HG03571 (cell line): ENCODE results near the gene PRRG3.
"Not testable (repeated sequence)": the region's sequence is repeated elsewhere in the genome, so short reads cannot be mapped to it uniquely, and the experiment has no call there.

Experiments
- ATAC-seq: cut with Tn5 transposase; IDR thresholded peaks from one replicate; pipeline ENCODE4 v1.9.1; 2021; ENCODE audit not compliant: unreplicated experiment

PRRG3 gene

DNA sequence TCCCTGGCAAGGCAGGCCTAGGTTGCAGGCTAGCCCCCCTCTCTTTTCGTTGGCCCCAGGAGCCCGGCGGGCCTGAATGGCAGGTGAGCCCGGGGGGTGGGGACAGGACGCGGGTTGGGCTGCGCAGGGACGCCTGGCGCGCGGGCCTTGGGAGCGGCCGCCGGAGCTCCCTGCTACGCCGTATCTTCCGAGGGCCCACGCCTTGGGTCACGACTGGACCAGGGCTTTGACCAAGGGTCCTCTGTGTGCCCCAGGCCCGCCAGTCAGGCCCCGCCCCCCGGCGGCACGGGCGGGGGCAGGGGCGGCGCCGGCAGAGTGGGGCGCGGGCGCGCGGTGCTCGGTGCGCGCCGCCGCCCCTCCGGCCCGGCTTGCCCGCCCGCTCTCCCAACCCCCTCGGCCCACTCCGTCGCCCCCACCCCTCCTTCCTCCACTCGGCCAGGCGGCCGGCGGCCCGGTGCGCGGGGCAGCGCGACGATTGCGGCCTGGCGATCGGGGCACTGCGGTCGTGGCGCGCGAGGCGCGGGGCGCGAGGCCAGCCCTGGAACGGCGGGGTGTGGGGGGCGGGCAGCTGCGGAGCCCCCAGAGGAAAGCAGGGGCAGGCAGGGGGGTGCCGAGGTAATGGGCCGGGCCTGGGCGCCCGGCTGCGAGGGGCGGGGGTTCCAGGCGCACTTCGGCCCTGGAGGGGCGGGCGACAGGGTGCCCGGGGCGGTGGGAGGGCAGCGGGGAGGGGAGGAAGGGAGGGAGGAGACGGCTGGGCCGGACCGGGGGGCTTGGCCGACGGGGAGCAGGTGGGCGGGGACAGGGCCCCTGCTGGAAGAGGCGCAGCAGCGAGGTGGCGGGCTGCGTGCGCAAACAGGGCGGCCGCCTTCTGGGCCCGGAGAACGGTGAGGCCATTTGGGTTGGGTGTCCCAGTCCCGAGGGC lies at the start of gene PRRG3:
Gene PRRG3, plus strand, starts transcription at position 798 of the 922 bp plus-strand sequence. CDS start 3,357 bp downstream, outside the sequence.
- no peak for ATAC-seq

DNA sequence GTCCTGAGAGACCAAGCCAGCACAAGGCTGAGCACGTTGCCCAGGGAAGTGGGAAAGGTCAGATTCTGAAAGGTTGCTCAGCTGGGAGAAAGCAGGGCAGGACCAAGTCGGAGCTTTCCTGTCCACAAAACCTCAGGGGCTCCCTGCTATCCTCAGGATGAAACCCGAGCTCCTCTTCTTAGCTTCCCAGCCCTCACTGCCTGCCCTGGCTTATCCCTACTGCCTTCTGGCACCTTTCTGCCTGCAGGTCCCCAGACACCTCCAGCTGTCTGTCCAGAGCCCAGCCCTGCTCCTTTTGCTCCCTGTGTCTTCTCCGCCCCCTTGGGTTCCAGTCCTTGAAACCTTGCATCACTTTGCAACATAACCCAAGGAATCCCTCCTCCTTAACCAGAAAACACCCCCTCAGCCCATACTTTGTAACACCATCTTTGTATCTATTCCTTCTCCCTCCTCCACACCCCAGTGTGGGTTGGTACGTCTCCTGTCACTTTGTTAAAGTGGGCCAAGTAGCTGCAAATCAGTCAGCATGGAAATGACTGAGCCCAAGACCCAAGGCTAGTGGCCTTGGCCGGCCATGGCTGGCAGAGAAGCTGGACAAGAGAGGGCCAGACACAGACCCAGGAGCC lies 20.0 kb upstream of the PRRG3 start:
- ATAC-seq, result no peak

DNA sequence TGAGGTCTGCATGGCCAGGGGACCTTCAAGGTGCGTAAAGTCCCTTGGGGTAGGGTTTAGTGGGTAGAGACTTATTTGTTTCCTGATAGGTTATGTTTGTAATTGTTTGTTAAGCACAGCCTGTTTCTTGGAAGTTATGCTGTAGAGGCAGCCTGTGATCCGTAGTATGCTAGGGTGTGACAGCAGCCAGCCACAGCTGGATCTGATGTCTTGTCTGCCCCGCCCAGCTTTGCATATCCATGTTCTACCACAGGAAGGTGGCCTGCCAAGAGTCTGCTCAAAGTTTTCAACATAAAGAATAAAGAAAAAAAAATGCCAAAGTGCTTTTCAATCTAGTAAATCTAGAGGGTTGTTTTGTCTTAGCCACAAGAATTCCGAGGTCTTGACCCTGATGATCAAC lies 19.1 kb upstream of the PRRG3 start:
- ATAC-seq, result no peak

DNA sequence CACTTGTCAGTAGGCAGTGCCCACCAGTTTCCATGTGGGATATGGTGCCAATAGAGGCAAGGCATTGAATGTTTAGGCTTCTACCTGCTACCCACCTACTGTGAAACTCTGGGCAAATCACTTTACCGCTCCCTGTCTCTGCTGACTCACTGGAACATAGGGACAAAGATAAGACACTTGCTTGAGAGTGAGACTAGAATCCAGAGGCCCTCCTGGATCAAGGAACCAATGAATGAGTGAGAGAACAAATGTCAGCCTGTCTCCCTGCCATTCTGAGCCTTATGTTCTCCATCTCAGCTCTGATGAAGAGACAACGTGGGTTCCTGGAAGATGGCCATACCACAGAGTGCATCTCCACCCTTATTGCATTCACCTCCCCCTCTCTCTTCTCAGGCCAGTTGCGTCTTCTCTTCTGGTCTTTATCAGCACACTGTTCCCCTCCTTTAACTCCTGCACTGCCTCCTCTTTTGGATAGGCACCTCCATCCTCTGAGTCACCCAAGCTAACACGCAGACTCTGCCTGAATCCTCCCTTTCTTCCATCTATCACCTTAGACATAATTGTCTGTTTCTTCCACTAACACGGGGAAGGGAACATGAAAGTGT lies 15.4 kb upstream of the PRRG3 start:
- ATAC-seq, result no peak

DNA sequence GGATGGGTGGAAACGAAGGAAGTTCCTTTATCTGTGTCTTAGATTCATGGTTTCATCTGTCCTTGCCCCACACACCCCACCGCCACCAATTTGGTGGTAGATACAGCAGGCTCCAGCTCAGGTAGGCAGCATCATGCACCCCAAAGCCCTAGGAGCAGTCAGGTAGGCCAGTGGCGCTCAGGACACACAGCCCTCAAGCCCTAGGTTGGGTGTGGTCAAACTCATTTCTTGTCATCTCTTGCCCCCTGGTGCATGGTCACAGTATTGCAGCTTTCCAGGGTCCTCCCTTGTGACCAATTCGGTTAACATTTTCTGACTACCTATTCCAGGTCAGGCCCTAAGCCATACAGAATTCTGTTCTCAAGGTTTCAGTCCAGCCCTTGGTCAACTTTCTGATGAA lies 14.5 kb upstream of the PRRG3 start:
- ATAC-seq, result peak; percentile 72

DNA sequence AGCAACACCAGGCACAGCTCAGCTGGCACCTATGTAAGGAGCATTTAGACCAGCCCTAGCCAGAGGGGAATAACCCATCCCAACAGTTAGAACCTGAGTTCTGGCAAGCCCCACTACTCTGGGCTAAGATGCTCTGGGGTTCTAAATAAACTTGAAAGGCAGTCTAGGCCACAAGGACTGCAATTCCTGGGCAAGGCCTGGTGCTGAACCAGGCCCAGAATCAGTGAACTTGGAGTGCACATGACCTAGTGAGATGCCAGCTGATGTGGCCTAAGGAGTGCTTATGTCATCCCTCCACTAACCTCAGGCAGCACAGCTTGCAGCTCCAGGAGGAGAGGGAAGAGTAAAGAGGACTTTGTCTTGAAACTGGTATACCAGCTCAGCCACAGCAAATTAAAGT lies 7.6 kb upstream of the PRRG3 start:
- ATAC-seq, result no peak

DNA sequence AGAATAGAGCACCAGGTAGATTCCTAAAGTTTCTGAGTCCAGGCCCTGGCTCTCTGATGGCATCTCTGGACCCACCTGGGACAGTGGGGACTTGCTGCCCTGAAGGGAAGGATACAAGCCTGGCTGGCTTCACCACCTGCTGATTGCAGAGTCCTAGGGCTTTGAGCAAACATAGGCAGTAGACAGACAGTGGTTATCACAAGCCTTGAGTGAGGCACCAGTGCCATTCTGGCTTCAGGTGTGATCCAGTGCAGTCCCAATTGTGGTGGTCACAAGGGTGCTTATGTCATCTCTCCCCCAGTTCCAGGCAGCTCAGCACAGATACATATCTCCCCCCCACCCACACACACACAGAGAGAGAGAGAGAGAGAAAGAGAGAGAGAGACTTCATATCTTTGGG lies 6.6 kb upstream of the PRRG3 start:
- ATAC-seq, result no peak

DNA sequence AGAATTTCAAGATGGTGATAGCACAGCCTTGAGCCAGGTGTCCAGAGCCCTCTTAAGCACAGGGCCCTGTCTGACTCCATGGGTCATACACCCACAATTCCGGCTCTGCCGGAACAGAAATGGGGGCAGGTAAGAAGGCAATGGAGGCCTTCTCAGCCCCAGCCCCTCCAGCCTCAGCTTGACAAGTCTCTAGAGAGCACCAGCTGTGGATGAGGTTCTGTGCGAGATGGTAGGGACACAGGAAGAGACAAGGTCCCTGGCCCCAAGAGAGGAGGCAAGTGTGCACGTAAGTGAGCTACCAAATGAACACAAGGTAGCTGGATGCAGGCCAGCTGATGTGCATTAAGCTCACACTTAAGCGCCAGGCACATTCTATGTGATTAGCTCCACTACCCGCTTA lies 2.4 kb upstream of the PRRG3 start:
- no peak for ATAC-seq

DNA sequence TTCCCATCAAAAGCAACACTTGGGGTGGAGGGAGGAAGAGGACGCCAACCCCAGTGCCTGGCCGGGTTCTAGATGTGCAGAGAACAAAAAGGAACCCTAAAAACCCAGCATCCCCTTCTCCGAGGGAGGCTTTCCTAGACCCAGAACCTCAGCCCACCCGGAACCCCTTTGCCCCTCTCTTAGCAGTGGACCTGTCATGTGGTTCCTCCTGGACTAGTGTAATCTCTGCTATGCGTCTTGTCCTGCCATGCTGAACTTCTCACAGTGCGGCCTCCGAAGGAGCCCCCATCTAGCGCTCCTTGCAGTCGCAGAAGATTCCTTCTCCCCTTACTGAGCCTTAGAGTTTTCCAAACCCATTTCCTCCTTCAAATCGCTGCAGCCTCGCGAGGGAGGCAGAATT lies 1.1 kb upstream of the PRRG3 start:
- ATAC-seq, result no peak

DNA sequence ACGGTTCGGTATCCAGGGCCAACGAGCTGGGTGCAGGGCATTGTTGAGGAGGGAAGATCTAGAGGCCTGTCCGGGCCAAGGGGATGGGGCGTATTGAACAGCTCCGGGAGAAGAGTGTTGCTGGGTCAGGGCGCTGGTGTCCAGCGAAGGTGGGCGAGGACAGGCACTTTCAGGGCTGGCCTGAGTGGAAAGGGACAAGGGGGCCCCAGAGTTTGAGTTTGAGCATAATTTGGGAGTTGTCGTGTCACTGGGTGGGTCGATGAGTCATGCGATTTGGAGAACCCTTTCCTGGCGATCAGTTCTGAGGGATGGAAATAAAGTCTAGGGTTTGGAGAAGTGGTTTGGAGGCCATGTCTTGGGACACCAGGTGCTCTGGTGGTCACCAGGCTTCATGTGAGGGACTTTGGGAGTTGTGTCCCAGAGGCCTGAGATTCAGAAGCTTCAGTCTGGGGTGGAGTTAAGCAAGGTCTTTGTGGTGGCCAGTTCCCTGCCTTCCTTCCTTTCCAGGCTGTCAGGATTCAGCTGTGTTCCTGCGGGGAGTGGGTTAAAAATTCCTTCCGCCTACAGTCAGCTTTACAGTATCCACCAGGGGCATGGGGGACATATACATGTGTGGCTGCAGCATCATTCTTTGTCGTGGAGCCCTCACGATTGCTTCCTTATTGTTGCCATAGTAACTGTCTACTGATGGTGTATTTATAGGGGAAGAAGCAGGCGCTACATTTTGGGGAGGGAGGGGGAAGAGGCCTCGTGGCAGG lies 504 bp downstream of the PRRG3 start:
- no peak for ATAC-seq

DNA sequence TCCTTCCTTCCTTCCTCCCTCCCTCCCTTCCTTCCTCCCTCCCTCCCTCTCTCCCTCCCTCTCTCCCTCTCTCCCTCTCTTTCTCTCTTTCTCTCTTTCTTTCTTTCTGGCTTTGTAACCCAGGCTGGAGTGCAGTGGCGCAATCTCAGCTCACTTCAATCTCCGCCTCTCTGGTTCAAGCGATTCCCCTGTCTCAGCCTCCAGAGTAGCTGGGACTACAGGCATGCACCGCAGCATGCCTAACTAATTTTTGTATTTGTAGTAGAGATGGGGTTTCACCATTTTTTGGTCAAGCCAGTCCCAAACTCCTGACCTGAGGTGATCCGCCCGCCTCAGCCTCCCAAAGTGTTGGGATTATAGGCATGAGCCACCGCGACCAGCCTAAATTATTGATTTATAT lies 1.8 kb downstream of the PRRG3 start:
- ATAC-seq, result not testable (repeated sequence)

DNA sequence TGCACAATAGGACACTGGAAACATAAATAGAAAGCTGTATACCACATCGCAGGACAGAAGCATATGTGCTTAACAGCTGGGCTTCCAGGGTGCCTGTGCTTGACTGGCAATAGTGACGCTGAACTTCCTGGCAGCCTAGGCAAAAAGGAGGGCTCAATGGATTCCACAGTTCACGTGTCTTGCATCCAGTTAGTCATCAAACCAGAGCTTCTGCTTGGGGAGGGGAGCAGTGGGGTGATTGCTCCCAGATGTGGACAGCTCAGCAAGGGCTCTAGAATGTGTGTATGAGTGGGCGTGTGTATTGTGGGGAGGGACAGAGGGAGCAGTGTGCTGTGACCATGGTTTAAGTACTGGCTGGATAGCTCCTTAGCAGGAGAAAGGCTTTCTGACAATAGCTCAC lies 2.3 kb downstream of the PRRG3 start:
- ATAC-seq, result no peak

DNA sequence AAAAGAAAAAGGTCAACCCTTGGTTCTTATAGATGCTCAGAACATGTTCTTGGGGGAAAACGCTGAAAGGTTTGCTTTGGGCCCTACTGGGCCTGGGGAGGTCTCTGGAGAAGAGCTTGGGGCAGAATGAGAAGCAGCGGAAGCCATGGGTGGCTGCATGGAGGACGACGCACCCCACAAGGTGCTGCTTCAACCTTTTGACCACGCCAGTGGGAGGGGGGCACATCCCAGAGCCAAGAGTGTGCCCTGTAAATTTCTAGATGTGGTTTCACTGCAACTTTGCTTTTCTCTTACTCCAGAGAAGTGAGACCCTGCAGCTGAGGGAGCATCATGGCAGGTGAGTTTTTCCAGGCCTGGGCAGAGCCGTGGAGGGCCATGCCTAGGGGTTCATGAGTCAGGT lies 3.2 kb downstream of the PRRG3 start:
- ATAC-seq, result no peak

DNA sequence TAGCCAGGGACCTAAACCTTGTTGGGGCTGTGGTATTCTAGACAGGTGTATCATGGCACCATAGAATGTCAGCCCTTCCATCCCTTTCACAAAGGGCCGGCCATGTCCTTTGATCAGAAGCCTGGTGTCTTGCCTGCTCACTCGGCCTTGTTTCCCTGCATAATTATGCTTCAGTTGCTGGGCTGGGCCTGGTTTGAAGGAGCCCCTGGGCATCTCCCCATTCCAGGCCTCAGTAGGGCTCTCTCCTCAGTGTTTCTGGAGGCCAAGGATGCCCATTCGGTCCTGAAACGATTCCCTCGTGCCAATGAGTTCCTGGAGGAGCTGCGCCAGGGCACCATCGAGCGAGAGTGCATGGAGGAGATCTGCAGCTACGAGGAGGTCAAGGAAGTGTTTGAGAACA lies 4.5 kb downstream of the PRRG3 start:
- no peak for ATAC-seq

DNA sequence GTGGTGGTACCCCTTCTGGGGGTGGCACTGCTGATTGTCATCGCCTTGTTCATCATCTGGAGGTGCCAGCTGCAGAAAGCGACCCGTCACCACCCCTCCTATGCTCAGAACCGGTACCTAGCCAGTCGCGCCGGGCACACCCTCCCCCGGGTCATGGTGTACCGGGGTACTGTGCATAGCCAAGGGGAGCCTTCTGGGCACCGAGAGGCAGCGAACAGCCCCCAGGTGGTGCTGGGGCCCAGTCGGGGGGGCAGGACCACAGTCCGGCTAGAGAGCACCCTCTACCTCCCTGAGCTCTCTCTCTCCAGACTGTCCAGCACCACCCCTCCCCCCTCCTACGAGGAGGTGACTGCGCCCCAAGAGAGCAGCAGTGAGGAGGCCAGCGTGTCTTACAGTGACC lies 5.3 kb downstream of the PRRG3 start:
- no peak for ATAC-seq

DNA sequence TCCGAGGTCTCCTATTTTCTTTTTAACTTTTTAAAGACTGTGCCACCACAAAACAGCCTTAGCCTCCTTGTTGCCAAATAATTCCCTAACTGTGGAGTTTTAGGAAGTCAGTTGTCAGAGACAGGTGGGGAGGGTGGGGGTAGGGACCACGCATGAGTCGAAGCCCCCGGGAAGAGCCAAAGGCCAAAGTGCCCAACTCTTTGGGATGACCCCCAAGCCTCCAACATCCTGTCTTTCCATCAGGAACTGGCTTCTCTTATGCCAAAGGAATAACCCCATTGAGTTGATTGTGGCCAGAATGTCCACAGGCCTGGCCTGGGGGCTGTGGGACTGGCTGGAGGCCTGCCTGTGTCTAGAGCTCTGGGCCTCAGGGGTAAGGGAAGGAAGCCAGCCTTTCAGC lies 5.8 kb downstream of the PRRG3 start:
- no peak for ATAC-seq

DNA sequence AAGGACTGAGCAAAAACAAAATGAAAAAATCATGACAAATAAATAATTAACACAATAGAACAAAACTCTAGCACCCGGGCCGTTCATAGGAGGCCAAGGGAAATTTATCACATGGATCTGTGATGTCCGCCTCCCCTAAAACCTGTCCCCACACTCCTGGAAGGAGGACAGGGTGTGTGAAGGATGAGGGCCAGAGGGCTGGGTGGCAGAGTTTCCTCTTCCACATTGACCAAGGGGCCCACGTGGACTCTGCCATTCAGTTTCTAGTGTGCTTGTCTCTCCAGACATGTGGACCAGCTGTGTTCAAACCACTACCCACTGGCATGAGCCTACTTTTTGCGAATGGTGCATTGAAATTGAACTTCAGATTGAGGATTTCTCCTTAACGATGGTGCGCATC lies 6.3 kb downstream of the PRRG3 start:
- no peak for ATAC-seq

DNA sequence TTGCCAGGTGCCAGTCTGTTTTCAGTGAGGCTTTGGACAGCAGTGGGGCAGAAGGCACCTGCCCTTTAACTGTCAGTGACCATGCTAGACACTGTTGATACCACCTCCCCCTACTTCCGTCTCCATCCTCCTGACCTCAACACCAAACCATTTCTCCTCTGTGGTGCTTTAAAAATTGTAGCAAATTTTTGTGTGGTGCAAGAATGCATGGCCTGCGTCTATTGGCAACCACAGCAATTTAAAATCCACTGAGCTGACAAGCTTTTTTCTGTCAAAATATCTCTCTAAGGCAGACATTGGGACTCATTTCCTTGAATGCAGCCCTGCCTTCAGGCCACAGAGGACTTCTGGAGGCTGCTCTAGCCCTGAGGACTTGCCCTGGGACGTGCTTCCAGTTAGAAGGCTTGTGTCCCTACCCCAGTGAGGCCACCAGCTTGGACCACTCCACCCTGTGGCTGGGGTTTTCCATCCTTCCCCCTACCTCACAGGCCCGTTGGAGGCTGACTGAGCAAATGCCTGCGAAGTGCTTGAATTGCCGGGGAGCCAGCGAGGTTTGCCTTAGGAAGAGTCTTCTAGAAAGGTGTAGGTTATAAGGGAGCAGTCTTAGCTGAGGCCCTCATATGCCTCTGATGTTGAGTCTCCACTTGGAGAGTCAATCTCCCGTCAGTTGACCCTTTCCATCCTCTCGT lies 6.9 kb downstream of the PRRG3 start:
- ATAC-seq, result no peak

DNA sequence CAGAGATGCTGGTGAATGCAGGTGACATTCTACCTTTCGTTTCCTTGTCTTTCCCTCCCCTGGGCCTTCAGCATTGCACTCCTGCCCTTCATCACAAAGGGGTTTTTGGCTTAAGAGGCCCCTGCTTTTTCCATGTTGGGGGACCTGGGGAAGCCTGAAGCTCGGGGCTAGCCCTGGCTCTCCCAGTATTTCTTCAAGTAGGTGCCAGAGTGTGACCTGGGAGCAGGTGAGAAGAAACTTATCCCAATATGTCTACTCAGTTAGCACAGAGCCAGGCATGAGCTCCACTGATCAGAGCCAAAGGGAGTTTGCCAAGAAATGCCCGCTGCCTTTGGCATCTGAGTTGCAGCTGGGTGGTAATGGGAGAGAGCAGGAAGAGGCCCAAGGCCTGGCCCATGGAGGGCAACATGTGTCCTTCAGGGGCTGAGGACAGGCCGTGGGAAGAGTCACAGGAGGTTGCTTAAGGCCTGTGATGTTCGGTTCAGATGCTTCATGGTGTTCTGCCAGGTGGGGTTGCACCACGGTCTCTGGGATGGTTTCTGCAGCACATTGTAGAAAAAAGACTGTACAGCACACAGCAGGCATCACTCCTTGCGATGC lies 7.6 kb downstream of the PRRG3 start:
- ATAC-seq, result no peak

DNA sequence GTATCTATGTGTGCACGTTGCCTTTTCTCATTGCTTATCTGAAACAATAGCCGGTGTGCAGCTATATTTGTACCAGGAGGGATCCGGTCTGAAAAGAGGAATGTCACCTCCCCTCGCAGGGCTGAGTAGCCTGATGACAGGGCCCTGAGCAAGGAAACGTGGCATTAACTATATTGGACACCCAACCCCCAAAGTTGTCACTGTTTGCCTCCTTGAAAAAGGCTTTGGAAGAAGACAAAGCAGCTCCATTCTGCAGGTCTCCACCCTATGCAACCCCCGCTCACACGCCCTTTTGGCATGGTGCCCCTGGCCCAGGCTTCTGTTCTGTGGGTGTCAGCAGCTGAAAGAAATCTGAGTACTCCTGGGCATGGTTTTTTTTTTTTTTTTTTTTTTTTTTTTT lies 8.2 kb downstream of the PRRG3 start:
- ATAC-seq, result no peak
